Fibroblast of skin of abdomen (primary cell): Measurements from ENCODE around the gene ANKRD66. TPM values are rescaled to one million over a fixed set of nuclear protein-coding genes. Genes with fewer than 3 reads are reported as not detected.
"Not testable (repeated sequence)": the region's sequence is repeated elsewhere in the genome, so short reads cannot be mapped to it uniquely, and the experiment has no call there.

Experiments used
- DNase-seq: peaks from one replicate; pipeline ENCODE4 v3.0.0-alpha.2; 2013
- polyA plus RNA-seq, 2 experiments: library from polyadenylated mRNA; unstranded; fragments of 120-200 nt; gene quantifications; one replicate each; pipeline ENCODE4 v1.2.1, GENCODE V29; 2013; ENCODE audit not compliant: insufficient read length in 2 of 2

ANKRD66 gene
- polyA plus RNA-seq (2013, experiment 1 of 2; ENCODE audit: insufficient read length): not detected
- polyA plus RNA-seq (2013, experiment 2 of 2; ENCODE audit: insufficient read length): not detected

- no peak for DNase-seq
Observed at GRCh38 chr6:46746696-46747095, at the start of gene ANKRD66. TSS of gene ANKRD66 (plus strand) at chr6:46746933. CDS start at chr6:46751949, 5,016 bp downstream.

GRCh38 chr6:46699970-46700369, 46.8 kb upstream of the ANKRD66 start:
- DNase-seq: no peak

GRCh38 chr6:46704562-46704961, 42.2 kb upstream of the ANKRD66 start:
- DNase-seq: peak; percentile 0

GRCh38 chr6:46706464-46706863, 40.3 kb upstream of the ANKRD66 start:
- no peak for DNase-seq

- DNase-seq: no peak
Observed at GRCh38 chr6:46711491-46711890, 35.2 kb upstream of the ANKRD66 start.

- DNase-seq: no peak
Observed at GRCh38 chr6:46715141-46715540, 31.6 kb upstream of the ANKRD66 start.

GRCh38 chr6:46719099-46719498, 27.6 kb upstream of the ANKRD66 start:
- DNase-seq: peak; percentile 26

- DNase-seq: no peak
Observed at GRCh38 chr6:46720401-46720800, 26.3 kb upstream of the ANKRD66 start.

GRCh38 chr6:46729787-46730326, 16.9 kb upstream of the ANKRD66 start:
- no peak for DNase-seq

GRCh38 chr6:46730921-46731461, 15.7 kb upstream of the ANKRD66 start:
- DNase-seq: no peak

GRCh38 chr6:46733341-46733801, 13.4 kb upstream of the ANKRD66 start:
- DNase-seq: no peak

- peak; percentile 3 for DNase-seq
Observed at GRCh38 chr6:46734867-46735719, 11.6 kb upstream of the ANKRD66 start, which contains the start of gene PLA2G7. TSS of gene PLA2G7 (minus strand) at chr6:46735375. CDS start at chr6:46722891, 12,484 bp downstream.

- no peak for DNase-seq
Observed at GRCh38 chr6:46735720-46736031, 11.1 kb upstream of the ANKRD66 start.

GRCh38 chr6:46736906-46737305, 9.8 kb upstream of the ANKRD66 start:
- DNase-seq: no peak

GRCh38 chr6:46741482-46741881, 5.3 kb upstream of the ANKRD66 start:
- no peak for DNase-seq

- no peak for DNase-seq
Observed at GRCh38 chr6:46741910-46742309, 4.8 kb upstream of the ANKRD66 start.

- DNase-seq: no peak
Observed at GRCh38 chr6:46743425-46744158, 3.1 kb upstream of the ANKRD66 start.

GRCh38 chr6:46744159-46744725, 2.5 kb upstream of the ANKRD66 start:
- DNase-seq: not testable (repeated sequence)

GRCh38 chr6:46745973-46746372, 760 bp upstream of the ANKRD66 start:
- no peak for DNase-seq

GRCh38 chr6:46748940-46749503, 2.3 kb downstream of the ANKRD66 start:
- DNase-seq: no peak

GRCh38 chr6:46749731-46750130, 3.0 kb downstream of the ANKRD66 start:
- no peak for DNase-seq

- no peak for DNase-seq
Observed at GRCh38 chr6:46751658-46752057, 4.9 kb downstream of the ANKRD66 start.
